Activated naive CD8-positive, alpha-beta T cell treated with anti-CD3 and anti-CD28 coated beads for 36 hours (primary cell): ENCODE measurements around the gene KHNYN. TPM values are rescaled to one million over a fixed set of nuclear protein-coding genes. Genes with fewer than 3 reads are reported as not detected.
"Not testable (repeated sequence)": the region's sequence is repeated elsewhere in the genome, so short reads cannot be mapped to it uniquely, and the experiment has no call there.

Source experiments
- DNase-seq: peaks from one replicate; pipeline ENCODE4 v3.0.0; 2021
- H3K27ac Mint-ChIP-seq: one replicate; pipeline ENCODE4 v1.8.0; 2022; ENCODE audit warnings: mild to moderate bottlenecking, moderate library complexity, mixed read lengths
- H3K27me3 Mint-ChIP-seq: one replicate; pipeline ENCODE4 v1.8.0; 2022; ENCODE audit warnings: mild to moderate bottlenecking, mixed read lengths
- H3K36me3 Mint-ChIP-seq: one replicate; pipeline ENCODE4 v1.8.0; 2021; ENCODE audit warnings: mild to moderate bottlenecking, mixed read lengths
- H3K4me1 Mint-ChIP-seq: one replicate; pipeline ENCODE4 v1.8.0; 2021; ENCODE audit warnings: mixed read lengths
- H3K4me3 Mint-ChIP-seq: one replicate; pipeline ENCODE4 v1.8.0; 2022; ENCODE audit warnings: mild to moderate bottlenecking, moderate library complexity, mixed read lengths
- H3K9me3 Mint-ChIP-seq: one replicate; pipeline ENCODE4 v1.8.0; 2022; ENCODE audit warnings: mixed read lengths
- total RNA-seq, 2 experiments: library from RNA; stranded (reverse); gene quantifications; one replicate each; pipeline ENCODE4 v1.2.3, GENCODE V29; 2021

Gene KHNYN
- 10 to 100 TPM; 47.3 to 48.7 TPM for total RNA-seq

DNA sequence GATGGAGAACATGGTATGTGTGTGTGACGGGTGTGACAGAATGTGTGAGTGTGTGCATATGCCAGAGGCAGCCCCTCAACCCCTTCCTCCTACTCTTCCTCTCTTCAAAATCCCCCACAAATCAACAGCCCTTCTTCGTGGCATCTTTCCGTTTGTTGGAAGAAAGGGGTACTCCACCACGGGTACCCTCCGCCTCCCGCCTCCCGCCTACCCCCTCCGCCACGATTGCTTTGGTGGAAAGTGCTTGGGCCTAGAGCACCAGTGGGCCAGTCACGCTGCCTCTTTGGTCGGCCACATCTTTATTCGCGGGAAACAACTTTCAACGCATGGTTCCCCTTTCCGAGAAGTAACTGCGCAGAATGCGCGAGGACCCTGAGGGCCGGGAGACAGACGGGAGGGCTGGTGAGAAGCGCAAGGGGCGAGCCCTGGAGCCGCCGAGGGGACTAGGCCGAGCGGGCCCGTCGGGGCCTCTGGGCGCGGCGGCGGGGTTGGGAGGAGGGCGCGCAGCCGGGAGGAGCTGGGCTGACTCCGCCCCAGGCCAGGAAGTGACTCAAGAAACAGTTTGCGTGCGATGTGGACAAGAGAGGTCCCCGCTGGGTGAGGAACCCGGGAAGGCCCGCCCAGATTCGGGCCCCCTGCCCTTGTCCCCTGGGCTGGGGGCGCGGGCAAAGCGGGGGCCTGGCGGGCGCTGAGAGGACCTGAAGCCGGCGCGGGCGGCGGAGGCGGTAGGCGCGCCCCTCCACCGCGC, at the start of gene KHNYN, which contains the start of gene CBLN3:
KHNYN (plus strand) TSS at position 560 of the 748 bp plus-strand sequence. CDS start 777 bp downstream, outside the sequence.
CBLN3 (minus strand) TSS at position 274 of the 748 bp plus-strand sequence. CDS start 614 bp downstream, outside the sequence.
- peaks cover 44% of the 10 kb centered on the region for H3K4me1 Mint-ChIP-seq
- peaks cover 19% of the 10 kb centered on the region for H3K36me3 Mint-ChIP-seq
- H3K27ac Mint-ChIP-seq = peak within 1 kb of the TSS; percentile 97
- no peaks in the 10 kb centered on the region for H3K27me3 Mint-ChIP-seq
- no peaks in the 10 kb centered on the region for H3K9me3 Mint-ChIP-seq
- peak within 1 kb of the TSS; percentile 92 for H3K4me3 Mint-ChIP-seq
- peak; percentile 90 for DNase-seq

- Mint-ChIP-seq H3K9me3 (no peaks in the 10 kb centered on the region), H3K27me3 (no peaks in the 10 kb centered on the region), H3K27ac (no peak overlapping the region), H3K36me3 (no peaks in the 10 kb centered on the region), H3K4me3 (no peak overlapping the region), H3K4me1 (peaks cover 3% of the 10 kb centered on the region)
- DNase-seq = no peak
Measured at GRCh38 chr14:24381363-24382063, 48.2 kb upstream of the KHNYN start.

DNA sequence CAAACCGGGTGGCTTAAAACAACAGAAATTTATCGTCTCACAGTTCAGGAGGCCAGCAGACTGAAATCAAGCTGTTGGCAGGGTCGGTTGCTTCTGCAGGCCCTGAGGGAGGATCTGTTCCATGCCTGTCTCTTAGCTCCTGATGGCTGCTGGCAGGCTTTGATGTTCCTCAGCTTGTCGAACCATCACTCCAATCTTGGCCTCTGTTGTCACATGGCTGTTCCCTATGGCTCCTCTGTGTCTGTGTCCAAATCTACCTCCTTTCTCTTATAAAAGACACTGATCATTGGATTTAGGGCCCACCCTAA, 47.7 kb upstream of the KHNYN start:
- Mint-ChIP-seq H3K36me3 (no peaks in the 10 kb centered on the region), H3K27me3 (no peaks in the 10 kb centered on the region), H3K4me1 (peaks cover 3% of the 10 kb centered on the region), H3K4me3 (no peak overlapping the region), H3K27ac (no peak overlapping the region), H3K9me3 (no peaks in the 10 kb centered on the region)
- no peak for DNase-seq

DNA sequence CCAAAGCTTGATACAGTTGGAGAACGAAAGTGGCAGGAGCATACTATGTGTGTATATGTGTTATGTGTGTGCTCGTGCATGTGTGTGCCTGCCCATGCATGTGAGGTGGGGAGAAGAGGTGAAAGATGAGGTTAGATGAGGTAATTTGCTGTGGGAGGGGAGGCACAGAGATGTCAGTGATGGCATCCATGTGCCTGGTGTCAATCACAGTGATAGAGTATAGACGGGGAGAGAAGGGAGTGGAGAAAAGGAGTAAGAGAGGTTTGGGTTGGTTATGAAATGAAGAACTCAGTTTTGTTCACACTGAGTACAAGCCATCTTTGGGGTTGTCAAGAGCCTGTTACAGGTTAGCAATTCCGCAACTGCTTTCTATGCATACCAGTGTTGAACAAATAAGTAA, 45.6 kb upstream of the KHNYN start:
- no peak overlapping the region for H3K4me3 Mint-ChIP-seq

DNA sequence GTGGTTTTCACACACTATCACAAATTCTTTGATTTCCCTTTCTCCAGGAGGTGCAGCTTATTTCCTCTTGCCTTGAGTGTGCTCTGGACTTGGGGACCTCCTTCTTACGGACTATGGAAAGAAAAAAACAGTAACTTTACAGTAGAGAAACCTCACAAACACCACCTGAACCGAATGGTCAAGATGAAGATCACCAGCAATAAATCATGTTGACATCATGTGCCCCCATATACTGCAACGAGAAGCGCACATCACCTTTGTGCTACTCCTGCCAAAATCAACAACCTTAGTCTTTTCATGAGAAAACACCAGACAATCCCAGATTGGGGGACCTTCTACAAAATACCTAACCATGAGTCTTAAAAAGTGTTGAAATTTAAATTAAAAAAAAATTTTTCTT, 44.2 kb upstream of the KHNYN start:
- H3K4me3 Mint-ChIP-seq = no peak overlapping the region
- H3K4me1 Mint-ChIP-seq = peaks cover 3% of the 10 kb centered on the region
- H3K27ac Mint-ChIP-seq = no peak overlapping the region
- H3K27me3 Mint-ChIP-seq = no peaks in the 10 kb centered on the region
- H3K9me3 Mint-ChIP-seq = no peaks in the 10 kb centered on the region
- no peaks in the 10 kb centered on the region for H3K36me3 Mint-ChIP-seq
- DNase-seq = no peak

More for the DNA sequence above, 45.6 kb upstream of the KHNYN start:
- Mint-ChIP-seq H3K4me1 (peaks cover 3% of the 10 kb centered on the region), H3K27ac (no peak overlapping the region), H3K27me3 (no peaks in the 10 kb centered on the region), H3K36me3 (no peaks in the 10 kb centered on the region), H3K9me3 (no peaks in the 10 kb centered on the region)
- no peak for DNase-seq

GRCh38 chr14:24387009-24387345, 42.8 kb upstream of the KHNYN start:
- DNase-seq = no peak
- Mint-ChIP-seq H3K27me3 (peaks cover 8% of the 10 kb centered on the region), H3K36me3 (no peaks in the 10 kb centered on the region), H3K9me3 (no peaks in the 10 kb centered on the region), H3K4me1 (no peaks in the 10 kb centered on the region), H3K27ac (no peak overlapping the region), H3K4me3 (no peak overlapping the region)

- H3K9me3 Mint-ChIP-seq, H3K36me3 Mint-ChIP-seq, DNase-seq, H3K4me3 Mint-ChIP-seq, H3K27ac Mint-ChIP-seq, H3K27me3 Mint-ChIP-seq, H3K4me1 Mint-ChIP-seq: not testable (repeated sequence)
Measured at GRCh38 chr14:24387579-24387978, 42.2 kb upstream of the KHNYN start.

- no peaks in the 10 kb centered on the region for H3K4me1 Mint-ChIP-seq
Measured at GRCh38 chr14:24388474-24389179, 41.1 kb upstream of the KHNYN start.

GRCh38 chr14:24389226-24389848, 40.4 kb upstream of the KHNYN start:
- H3K9me3 Mint-ChIP-seq = no peaks in the 10 kb centered on the region
- no peak overlapping the region for H3K27ac Mint-ChIP-seq
- no peak overlapping the region for H3K4me3 Mint-ChIP-seq
- no peaks in the 10 kb centered on the region for H3K36me3 Mint-ChIP-seq
- no peak for DNase-seq
- H3K27me3 Mint-ChIP-seq = peaks cover 8% of the 10 kb centered on the region
- no peaks in the 10 kb centered on the region for H3K4me1 Mint-ChIP-seq

More at GRCh38 chr14:24388474-24389179, 41.1 kb upstream of the KHNYN start:
- Mint-ChIP-seq H3K27ac (no peak overlapping the region), H3K4me3 (no peak overlapping the region), H3K27me3 (peaks cover 8% of the 10 kb centered on the region), H3K36me3 (no peaks in the 10 kb centered on the region), H3K9me3 (no peaks in the 10 kb centered on the region)
- DNase-seq = no peak

- Mint-ChIP-seq H3K27me3 (peaks cover 8% of the 10 kb centered on the region), H3K36me3 (no peaks in the 10 kb centered on the region)
- no peak for DNase-seq
Measured at GRCh38 chr14:24390701-24391468, 38.9 kb upstream of the KHNYN start.

DNA sequence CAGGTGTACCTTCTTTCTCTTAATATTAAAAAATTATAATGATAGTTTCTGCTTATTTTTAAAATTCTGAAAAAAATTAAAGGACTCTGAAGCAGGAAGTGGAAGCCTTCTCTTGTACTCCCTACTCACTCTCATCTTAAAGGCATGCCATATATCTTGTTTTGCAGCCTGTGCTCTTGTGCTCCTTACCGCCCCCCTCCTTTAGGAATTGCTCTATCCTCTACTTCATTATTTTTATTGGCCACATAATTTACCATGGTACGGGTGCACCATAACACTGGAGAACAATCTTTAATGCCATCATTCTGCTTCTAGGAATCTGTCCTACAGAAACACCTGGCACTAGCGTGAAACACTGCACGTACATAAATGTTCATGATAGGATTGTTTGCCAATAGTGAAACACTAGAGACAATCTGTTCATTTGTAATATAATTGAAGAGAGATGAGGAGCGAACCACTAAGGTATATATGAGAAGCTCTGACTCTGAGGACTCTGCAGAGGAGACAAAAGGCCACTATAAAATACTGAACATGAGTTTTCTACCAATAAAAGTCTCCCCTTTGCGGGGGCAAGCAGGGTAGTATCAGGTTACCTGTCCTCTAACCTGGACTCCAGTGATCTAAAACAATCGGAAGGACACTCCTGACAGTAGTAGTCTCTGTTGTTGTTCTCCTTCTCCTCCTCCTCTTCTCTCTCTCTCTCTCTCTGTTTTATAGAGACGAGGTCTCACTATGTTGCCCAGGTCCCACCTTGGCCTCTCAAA, 37.2 kb upstream of the KHNYN start:
- H3K27me3 Mint-ChIP-seq = peaks cover 8% of the 10 kb centered on the region
- no peak for DNase-seq
- no peak overlapping the region for H3K4me3 Mint-ChIP-seq
- no peaks in the 10 kb centered on the region for H3K9me3 Mint-ChIP-seq
- H3K27ac Mint-ChIP-seq = no peak overlapping the region
- no peaks in the 10 kb centered on the region for H3K36me3 Mint-ChIP-seq
- no peaks in the 10 kb centered on the region for H3K4me1 Mint-ChIP-seq

More at GRCh38 chr14:24390701-24391468, 38.9 kb upstream of the KHNYN start:
- Mint-ChIP-seq H3K4me3 (no peak overlapping the region), H3K9me3 (no peaks in the 10 kb centered on the region), H3K4me1 (no peaks in the 10 kb centered on the region), H3K27ac (no peak overlapping the region)

DNA sequence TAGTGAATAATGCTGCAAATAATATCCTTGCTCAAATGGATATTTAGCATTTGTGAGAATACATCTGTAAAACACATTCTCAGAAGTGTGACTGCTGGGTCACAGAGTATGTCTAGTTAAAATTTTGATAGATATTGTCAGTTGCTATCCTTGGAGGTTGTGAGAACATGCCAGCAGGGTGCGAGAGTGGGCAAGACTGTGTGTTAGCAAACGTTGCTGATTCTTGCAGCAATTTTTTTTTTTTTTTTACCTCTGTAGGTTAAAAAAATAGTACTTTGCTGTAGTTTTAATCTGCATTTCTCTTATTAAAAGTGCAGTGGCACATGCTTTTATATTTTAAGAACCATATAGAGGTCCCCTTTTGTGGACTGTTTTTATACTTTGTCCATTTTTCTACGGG, 35.5 kb upstream of the KHNYN start:
- Mint-ChIP-seq H3K4me1 (no peaks in the 10 kb centered on the region), H3K36me3 (no peaks in the 10 kb centered on the region), H3K4me3 (no peak overlapping the region), H3K9me3 (no peaks in the 10 kb centered on the region), H3K27ac (no peak overlapping the region), H3K27me3 (peaks cover 8% of the 10 kb centered on the region)
- no peak for DNase-seq

DNA sequence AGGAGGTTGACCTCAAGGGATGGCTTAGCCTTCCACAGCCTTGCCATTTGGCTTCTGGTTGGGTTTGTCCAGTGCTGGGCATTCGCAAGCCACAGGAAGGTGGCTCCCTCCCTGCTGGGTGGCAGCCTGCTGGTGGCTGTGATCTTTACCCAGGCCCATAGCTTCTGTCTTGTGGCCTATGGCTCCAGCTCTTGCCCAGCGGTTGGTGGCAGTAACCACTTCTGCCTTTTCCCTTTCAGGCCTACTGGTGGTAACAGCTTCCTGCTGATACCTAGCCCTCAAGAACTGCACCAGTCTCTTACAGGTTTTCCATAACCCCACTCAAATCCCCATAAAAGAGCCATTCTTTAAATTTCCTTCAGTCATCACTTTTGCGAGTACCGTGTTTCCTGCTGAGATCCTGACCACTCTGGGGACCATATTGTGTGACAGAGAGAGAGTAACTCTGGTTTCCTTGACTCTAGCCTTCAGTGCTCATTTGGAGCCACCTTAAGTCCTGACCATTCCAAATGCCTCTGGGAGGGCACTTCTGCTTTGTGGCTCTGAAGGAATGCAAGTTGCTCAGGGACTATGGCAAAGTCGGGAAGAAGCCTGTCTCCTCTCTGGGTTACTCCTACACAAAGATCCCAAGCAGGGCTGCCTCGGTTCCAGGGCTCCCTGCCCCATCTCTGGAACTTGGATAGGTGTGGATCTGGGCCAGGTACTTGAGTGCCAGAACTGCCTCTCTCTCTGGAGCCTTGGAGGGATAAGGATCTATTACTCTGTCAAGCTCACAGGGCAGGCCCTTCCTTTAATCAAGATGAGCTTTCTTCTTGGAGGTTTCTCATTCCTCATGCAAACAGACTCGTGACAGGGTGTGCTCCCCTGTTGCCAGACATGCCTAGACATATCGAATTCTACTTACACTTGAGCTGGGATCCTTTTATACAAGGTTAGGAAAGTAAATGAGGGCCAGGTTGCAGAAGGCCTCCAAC, 33.9 kb upstream of the KHNYN start:
- no peaks in the 10 kb centered on the region for H3K9me3 Mint-ChIP-seq
- H3K4me3 Mint-ChIP-seq = no peak overlapping the region
- DNase-seq = no peak
- H3K27ac Mint-ChIP-seq = no peak overlapping the region
- H3K27me3 Mint-ChIP-seq = peaks cover 10% of the 10 kb centered on the region
- H3K4me1 Mint-ChIP-seq = peaks cover 4% of the 10 kb centered on the region
- H3K36me3 Mint-ChIP-seq = no peaks in the 10 kb centered on the region
